GM21526 (cell line): Measurements from ENCODE around the gene PRRC2B.
"Not testable (repeated sequence)": the region's sequence is repeated elsewhere in the genome, so short reads cannot be mapped to it uniquely, and the experiment has no call there.

Experiments used
- ATAC-seq: cut with Tn5 transposase; IDR thresholded peaks from one replicate; pipeline ENCODE4 v1.9.1; 2021; ENCODE audit warnings: moderate library complexity; ENCODE audit not compliant: unreplicated experiment, low FRiP score

The PRRC2B gene

DNA sequence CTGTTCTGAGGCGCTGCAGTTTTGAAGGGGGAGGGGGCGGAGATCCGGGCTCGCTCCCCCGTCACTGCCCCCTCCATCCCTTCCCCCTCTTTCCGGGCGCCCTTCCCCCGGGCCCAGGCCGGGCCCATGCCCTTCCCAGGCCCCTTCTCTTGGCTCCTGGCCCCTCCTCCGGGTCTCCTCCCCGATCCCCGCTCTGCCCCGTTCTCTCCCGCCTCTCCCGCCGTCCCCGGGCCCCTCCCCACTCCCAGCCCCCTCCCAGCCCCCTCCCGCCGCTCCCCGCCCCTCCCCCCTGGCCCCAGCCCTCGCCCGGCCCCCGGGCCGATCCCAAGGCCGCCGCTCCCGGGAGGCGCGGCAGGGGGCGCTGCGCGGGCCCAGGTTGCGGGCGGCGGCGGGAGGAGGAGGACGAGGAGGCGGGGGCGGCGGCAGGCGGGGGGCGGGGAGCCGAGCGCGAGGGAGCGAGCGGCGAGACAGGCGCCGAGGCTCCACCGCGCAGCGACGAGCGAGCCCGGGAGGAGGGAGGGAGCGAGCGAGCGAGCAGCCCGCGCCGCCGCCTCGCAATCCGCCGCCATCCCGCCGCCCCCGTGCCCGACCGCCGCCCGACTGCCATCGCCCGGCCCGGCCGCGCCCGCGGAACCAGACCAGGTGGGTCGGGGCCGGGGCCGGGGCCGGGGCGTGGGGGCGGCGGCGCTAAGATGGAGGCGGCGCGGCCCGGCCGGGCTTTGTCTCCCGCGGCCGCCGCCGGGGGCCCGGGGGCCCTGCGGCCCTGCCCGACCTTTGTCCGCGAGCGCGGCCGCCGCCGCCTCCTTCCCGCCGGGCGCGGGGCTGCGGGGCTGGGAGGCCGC lies at the start of gene PRRC2B:
Gene PRRC2B (plus strand): TSS at position 465 of the 842 bp plus-strand sequence. CDS start 36,059 bp downstream, outside the sequence.
- peak; percentile 40 for ATAC-seq

DNA sequence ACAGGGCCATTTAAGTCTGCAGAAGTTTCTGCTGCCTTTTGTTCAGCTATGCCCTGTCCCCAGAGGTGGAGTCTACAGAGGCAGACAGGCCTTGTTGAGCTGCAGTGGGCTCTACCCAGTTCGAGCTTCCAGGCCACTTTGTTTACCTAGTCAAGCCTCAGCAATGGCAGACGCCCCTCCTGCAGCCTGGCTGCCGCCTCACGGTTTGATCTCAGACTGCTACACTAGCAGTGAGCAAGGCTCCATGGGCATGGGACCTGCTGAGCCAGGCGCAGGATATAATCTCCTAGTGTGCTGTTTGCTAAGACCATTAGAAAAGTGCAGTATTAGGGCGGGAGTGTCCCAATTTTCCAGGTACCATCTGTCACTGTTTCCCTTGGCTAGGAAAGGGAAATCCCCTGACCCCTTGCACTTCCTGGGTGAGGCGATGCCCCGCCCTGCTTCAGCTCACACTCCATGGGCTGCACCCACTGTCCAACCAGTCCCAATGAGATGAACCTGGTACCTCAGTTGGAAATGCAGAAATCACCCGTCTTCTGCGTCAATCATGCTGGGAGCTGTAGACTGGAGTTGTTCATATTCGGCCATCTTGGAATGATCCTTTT lies 48.9 kb upstream of the PRRC2B start:
- not testable (repeated sequence) for ATAC-seq

DNA sequence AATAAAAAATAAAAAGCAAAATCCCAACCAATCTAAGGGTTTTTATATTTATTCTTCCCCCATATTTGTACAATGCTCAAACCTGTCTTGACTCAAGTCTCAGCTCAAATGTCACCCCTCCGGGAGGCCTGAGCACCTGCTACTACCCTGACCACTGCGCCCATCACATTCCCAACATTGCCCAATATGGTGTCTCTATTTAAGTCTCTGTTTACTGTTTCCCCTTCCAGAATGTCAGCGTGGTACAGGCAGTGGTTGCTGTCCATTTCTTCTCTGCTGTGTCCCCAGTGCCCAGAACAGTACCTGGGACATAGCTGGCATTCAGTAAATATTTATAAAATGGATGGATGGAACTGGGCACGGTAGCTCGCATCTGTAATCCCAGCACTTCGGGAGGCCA lies 47.3 kb upstream of the PRRC2B start:
- ATAC-seq = no peak

DNA sequence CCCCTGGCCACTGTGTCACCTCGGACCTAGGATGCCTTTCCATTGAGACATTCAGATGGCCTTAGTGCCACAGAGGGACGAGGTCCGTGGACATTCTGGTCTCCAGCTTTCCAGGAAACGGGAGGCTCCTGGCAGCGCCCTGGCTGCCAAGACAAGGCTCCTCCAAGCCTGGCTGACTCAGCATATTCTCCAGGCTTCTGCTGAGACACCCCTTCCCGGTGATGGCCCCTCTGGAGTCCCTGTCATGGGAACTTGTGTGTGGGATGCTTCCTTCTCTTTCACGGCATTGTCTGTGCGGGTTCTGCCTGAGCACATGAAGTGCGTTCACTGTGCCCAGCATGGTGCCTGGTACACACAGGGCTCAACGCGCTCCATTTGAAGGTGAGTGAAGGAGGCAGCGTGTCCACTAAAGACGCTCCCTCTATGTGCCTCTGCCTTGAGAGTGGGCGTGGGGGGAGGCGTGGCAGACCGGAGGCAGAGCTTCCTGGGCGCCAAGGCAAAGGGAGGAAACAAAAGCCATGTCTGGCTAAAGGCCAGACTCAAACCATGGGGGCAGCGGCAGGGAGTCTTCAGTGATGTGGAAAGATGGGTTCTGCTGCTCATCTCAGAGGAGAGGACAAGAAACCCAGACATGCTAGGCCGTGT lies 46.4 kb upstream of the PRRC2B start:
- no peak for ATAC-seq

DNA sequence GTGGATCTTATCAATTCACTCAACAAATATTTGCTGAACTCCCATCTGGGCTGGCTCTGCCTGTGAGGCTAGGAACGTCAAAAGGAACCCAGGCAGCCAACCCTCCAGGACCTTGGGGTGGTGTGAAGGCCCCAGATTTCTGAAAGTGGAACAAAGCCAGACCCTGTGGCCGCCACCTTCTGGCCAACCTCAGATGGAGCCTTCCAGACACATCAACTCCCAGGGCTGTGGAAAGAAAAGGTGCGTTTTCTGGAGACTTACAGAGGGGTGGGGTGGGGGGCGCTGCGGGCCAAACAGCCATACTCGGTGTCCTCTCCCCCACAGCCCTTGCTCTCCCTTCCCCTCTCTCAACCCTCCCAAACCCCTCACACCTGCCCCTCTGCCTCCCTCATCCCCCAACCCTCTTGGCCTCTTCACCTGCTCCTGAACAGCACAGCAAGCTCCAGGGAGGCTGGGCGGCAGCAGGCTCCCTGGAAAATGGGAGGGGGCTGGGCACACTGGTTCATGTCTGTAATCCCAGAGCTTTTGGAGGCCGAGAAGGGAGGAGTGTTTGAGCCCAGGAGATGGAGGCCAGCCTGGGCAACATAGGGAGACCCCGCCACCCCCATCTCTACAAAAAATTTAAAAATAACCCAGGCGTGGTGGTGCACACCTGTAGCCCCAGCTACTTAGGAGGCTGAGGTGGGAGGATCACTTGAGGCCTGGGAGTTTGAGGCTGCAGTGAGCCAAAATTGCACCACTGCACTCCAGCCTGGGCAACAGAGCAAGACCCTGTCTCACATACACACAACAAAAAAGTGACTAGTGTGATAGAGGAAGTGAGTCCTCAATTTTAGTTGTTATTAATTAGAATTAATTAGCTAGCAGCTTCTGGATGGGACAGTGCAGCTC lies 45.0 kb upstream of the PRRC2B start:
- ATAC-seq = no peak

DNA sequence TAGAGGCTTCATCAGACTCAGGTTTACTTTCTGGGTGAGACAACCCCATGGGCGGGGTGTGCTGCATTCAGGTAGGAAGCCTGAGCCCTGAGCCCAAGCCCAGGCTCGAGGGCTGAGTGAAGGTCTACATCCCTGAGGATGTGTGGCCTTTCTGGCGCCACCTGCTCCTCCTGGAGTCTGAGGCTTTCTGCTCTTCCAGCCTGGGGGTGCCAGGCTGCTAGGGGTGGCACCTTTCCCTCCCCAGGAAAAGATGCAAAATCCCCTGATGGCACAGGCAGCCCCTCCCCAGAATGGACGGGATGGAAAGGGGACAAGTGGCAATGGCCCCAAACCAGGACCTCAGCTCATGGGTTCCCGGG lies 44.4 kb upstream of the PRRC2B start:
- ATAC-seq = no peak

DNA sequence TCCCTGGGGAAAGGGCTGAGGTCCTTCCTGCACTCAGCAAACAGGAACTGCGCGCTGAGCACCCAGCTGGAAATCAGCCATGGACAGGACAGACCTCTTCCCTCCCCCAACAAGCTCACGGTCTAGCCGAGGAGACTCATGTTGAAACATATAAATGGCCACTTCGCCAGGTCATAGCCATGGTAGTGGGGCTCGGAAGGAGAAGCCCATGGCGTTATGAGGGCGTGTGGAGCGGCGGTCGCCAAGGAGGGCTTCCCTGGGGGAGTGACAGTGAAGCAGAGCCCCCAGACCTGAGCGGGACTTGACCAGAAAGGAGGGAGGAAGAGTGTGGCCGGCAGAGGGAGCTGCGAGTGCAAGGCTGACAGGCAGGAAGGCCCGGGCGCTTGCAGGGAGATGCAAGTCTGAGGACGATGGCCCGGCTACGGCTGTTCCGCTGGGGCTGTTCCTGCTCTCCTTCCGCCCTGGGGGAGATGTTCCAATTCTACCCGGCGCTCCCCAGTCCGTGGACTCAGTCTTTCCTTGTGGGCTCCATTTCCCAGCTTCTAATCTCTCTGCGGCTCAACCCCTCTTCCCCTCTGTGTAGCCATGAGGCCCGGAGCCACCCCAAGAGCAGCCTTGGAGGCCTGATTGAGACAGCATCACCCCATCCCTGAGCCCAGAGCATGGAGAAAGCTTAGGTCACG lies 43.9 kb upstream of the PRRC2B start:
- ATAC-seq = no peak

DNA sequence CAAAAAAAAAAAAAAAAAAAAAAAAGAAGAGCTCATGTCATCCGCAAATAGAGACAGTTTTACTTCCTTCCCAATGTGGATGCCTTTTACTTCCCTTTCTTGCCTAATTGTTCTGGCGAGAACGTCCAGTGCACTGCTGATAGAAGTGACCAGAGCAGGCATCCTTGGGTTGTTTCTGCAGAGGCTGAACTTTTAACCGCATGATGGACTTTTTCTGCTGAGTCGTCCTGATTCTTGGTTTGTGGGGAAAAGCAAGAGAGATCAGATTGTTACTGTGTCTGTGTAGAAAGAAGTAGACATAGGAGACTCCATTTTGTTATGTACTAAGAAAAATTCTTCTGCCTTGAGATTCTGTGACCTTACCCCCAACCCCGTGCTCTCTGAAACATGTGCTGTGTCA lies 37.4 kb upstream of the PRRC2B start:
- ATAC-seq = not testable (repeated sequence)

DNA sequence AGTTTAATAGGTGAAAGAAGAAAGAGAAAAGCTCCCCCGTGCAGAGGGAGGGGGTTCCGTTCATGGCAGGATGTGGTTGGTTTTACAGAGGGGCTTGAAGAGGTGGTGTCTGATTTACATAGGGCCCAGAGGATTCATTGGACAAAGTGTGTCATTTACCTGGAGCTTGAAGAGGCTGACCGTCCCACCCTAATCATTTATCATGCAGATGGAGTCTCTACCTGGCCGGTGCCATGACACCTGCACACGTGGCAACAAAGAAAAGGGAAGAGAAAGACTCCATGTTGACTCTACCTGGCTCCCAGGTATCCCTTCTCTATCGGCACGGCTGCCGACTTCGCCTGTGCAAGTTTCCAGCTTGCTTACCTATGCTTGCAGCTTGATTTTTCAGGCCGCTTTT lies 35.3 kb upstream of the PRRC2B start:
- ATAC-seq = no peak

DNA sequence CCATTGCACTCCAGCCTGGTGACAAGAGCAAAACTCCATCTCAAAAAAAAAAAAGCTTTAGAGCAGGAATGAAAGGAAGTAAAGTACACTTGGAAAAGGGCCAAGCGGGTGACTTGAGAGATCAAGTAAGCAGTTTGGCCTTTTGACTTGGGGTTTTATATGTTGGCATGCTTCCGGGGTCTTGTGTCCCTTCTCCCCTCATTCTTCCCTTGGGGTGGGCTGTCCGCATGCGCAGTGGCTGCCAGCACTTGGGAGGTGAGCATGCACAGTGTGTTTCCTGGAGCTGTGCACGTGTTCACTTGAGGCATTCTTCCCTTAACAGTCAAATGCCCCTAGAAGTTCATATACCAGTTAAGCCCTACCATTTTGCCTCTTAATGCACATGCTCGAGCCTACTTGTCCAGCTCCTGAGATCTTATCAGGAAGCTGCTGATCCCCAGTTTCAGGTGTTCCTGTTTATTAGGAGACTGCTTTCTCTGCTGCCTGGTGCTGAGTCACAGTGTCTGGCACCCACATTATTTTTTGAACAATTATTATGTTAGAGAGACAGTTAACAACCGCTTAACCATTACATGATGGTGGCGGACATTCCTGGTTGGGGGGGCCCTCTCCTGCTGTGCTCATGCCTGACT lies 32.6 kb upstream of the PRRC2B start:
- no peak for ATAC-seq

DNA sequence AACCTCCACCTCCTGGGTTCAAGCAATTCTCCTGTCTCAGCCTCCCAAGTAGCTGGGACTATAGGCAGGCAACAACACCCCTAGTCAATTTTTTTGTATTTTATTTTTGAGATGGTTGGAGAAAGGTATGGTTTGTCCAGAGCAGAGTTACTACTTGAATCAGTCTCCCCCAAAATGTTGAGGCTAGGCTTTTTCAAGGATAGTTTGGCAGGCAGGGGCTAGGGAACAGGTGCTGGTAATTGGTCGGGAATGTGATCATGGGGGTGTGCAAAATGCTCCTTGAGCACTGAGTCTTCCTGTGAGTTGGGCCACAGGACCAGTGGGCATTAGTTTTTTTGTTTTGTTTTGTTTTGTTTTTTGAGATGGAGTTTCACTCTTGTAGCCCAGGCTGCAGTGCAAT lies 28.3 kb upstream of the PRRC2B start:
- no peak for ATAC-seq

DNA sequence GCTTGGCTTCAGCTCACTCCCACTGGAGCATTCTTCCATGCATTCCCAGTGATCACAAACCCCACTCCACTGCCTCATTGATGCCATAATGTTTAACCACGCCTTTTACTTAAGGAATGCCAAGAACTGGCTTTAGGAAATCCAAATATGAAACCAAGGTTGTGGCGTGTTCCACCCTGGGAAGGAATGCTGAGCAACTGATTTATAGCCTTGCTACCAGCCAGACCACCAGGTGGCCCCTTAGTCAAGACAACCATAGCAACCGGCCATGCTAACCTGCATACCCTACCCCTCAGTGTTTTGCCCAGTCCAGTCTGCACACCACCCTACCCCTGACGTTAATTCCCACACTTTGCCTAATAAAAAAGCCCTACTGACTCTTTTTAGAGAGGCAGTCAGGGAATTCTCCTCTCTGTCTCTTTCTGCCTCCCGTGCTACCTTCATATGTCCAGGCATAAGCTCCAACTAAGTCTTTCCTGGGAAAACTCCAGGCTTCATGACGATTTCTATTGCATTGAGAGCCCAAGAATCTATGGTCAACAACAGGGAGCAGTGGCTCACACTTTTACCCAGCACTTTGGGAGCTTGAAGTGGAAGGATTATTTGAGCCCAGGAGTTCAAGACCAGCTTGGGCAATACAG lies 27.0 kb upstream of the PRRC2B start:
- no peak for ATAC-seq

DNA sequence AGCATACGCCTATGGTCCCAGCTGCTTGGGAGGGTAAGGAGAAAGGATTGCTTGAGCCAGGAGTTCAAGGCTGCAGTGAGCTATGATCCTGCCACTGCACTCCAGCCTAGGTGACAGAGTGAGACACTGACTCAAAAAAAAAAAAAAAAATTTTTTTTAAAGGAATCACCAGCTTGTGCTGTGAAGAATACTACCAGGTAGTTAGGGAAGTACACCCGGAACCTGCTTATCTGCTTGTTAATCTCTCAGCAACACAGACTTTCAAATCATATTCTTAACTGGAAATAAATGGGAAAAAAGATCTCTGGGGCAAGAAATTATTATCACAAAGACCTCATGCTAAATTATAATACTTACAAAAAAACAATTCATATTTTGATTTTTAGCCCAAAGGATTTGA lies 26.4 kb upstream of the PRRC2B start:
- no peak for ATAC-seq

DNA sequence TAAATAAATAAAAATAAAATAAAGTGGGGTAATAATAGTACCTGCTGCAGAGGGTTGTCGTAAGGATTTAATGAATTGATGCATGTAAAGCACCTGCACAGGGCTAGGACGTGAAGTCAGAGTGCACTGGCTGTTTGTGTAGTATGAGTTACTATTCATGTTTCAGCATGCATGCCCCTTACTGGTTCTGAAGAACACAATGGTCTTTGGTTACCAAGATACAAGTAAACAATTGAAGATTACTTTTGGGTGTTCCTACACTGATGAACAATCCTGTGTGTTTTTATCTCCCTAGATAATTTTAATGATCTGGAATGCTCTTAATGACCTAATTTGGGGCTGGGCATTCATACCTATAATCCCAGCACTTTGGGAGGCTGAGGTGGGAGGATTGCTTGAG lies 23.2 kb upstream of the PRRC2B start:
- ATAC-seq = no peak

DNA sequence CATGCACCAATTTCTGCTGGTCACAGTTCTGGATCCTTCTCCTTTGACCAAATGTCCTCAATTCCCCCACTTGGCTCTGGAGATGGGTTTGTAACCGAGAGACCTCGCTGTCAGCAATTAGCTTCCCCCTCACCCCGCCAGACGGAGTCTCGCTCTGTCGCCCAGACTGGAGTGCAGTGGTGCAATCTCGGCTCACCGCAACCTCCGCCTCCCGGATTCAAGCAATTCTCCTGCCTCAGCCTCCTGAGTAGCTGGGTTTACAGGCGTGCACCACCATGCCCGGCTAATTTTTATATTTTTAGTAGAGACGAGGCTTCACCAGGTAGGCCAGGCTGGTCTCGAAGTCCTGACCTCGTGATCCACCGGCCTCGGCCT lies 21.3 kb upstream of the PRRC2B start:
- ATAC-seq = not testable (repeated sequence)

DNA sequence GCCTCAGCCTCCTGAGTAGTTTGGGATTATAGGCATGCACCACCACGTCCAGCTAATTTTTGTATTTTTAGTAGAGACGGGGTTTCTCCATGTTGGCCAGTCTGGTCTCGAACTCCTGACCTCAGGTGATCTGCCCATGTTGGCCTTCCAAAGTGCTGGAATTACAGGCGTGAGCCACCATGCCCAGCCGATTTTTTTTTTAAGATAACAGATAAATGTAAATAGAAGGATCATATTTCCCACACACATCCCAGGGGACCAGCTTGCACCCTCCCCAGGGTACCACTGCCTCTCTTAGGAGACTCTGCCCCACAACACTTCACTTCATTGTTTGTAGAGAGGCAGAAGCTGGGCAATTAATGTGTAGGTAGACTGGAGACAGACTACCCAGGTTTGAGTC lies 19.2 kb upstream of the PRRC2B start:
- ATAC-seq = not testable (repeated sequence)

DNA sequence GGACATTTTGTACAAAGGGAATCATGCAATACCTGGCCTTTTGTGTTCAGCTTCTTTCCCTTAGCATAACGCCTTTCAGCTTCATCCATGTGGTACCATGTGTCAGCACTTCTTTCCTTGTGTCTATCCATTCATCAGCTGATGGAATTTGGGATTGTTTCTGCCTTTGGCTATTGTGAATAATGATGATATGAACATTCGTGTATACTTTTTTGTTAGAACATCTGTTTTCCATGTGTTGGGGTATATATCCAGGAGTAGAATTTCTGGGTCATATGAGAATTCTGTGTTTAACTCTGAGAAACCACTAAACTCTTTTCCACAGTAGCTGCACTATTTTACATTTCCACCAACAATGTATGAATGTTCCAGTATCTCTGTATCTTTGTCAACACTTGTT lies 14.8 kb upstream of the PRRC2B start:
- ATAC-seq = no peak

DNA sequence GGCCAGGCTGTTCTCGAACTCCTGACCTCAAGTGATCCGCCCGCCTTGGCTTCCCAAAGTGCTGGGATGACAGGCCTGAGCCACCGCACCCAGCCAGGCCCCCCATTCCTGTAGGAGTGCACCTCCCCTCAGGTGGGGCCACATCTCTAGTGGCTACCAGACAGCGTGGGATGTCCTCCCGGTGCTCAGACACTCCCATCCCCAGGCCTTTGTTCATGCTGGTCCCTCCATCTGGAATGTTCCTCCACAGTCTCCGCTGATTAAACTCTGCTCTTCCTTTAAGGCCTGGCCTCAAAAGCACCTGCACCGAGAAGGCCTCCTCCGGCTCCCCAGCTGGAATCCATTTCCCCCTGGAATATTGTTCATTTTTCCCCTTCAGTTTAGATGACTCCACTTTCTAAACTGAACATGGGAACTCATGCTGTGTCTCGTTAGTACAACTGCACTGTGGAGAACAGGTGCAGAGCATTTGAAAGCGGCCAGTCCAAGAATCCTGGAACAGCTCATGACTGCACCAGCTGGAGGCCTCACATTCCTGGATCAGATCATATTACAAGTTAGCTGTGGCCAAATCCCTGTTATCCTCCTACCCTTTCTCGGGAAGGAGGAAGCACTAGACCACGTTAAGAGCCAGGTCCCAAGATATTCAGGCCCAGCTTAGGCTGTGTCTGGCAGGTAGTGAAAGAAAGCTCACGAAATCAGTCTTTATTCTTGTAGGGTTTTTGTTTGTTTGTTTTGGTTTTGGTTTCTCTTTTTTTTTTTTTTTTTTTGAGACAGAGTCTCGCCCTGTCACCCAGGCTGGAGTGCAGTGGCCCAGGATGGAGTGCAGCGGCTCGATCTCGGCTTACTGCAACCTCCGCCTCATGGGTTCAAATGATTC lies 10.8 kb upstream of the PRRC2B start:
- ATAC-seq = no peak
